Measurements from ENCODE around the gene RPS6KA4. TPM values are rescaled to one million over a fixed set of nuclear protein-coding genes. Genes with fewer than 3 reads are reported as not detected.

Gene RPS6KA4
- total RNA-seq, 2 experiments from 2014 or later, result 13.4 to 16.7 TPM

- Histone ChIP-seq H3K36me3 (ENCODE audit: insufficient read depth, low read length) (peaks cover 41% of the 10 kb centered on the region), H3K4me1 (ENCODE audit: insufficient read depth, low read length, poor library complexity, severe bottlenecking) (peaks cover 36% of the 10 kb centered on the region), H3K9me3 (ENCODE audit: low read length) (no peaks in the 10 kb centered on the region), H3K9me2 (ENCODE audit: insufficient read depth, low read length) (no peaks in the 10 kb centered on the region), H3K79me2 (ENCODE audit: insufficient read depth, low read depth, low read length) (no peaks in the 10 kb centered on the region), H3K27ac (ENCODE audit: low read depth, low read length, poor library complexity, severe bottlenecking) (no peak overlapping the region), H3K4me3 (ENCODE audit: low read depth, low read length, poor library complexity, severe bottlenecking) (no peak overlapping the region), H3K4me2 (ENCODE audit: low read length) (no peak overlapping the region), H4K20me1 (ENCODE audit: insufficient read depth, low read length) (no peaks in the 10 kb centered on the region), H2AFZ (ENCODE audit: low read length) (no peak overlapping the region)
- no peak for DNase-seq (ENCODE audit: low spot score)
- intact Hi-C loops (cut with micrococcal nuclease; ENCODE audit: unreplicated experiment), result no loop called here
- POLR2A ChIA-PET, result no interaction called here
- no peak for TF ChIP-seq EZH2phosphoT487 (IDR thresholded peaks at IDR 0.05; ENCODE audit: borderline replicate concordance, low read depth, low read length)
- TF ChIP-seq, protein P1, sequence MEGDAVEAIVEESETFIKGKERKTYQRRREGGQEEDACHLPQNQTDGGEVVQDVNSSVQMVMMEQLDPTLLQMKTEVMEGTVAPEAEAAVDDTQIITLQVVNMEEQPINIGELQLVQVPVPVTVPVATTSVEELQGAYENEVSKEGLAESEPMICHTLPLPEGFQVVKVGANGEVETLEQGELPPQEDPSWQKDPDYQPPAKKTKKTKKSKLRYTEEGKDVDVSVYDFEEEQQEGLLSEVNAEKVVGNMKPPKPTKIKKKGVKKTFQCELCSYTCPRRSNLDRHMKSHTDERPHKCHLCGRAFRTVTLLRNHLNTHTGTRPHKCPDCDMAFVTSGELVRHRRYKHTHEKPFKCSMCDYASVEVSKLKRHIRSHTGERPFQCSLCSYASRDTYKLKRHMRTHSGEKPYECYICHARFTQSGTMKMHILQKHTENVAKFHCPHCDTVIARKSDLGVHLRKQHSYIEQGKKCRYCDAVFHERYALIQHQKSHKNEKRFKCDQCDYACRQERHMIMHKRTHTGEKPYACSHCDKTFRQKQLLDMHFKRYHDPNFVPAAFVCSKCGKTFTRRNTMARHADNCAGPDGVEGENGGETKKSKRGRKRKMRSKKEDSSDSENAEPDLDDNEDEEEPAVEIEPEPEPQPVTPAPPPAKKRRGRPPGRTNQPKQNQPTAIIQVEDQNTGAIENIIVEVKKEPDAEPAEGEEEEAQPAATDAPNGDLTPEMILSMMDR (conservative IDR thresholded peaks at IDR 0.05; ENCODE audit: low read length), result no peak
- CTCF ChIA-PET (ENCODE audit: unreplicated experiment), result no interaction called here
- no TSS peak for BruUV-seq (replicated peaks)
Measured at GRCh38 chr11:64362339-64362738, 3.4 kb downstream of the RPS6KA4 start.

DNA sequence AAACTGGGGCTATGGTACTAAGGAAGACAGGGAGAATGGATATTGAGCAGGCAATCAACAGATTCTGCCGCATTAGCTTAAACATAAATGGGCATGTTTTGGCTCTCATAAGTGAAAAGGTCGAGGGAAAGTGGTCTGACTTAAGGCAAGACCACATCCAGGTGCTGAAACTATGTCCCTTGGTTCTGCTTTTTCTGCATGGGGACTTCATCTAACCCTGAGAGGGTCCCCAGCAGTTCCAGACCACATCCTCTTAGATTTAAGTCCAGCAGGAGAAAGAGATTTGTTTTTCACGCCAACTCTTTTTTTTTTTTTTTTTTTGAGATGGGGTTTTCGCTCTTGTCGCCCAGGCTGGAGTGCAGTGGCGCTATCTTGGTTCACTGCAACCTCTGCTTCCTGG is 5.5 kb downstream of the RPS6KA4 start:
- no peak overlapping the region for H3K4me3 ChIP-seq (ENCODE audit: low read depth, low read length, poor library complexity, severe bottlenecking)
- POLR2A ChIA-PET, result interaction anchor here (0.7 kb wide), 1 partner anchor 327 kb away, joined by 6 read pairs; no protein-coding TSS in a partner anchor
- H3K9me3 ChIP-seq (ENCODE audit: low read length), result no peaks in the 10 kb centered on the region
- CTCF ChIA-PET (ENCODE audit: unreplicated experiment), result no interaction called here
- no peaks in the 10 kb centered on the region for H4K20me1 ChIP-seq (ENCODE audit: insufficient read depth, low read length)
- DNase-seq (ENCODE audit: low spot score), result peak; percentile 51
- no peaks in the 10 kb centered on the region for H3K79me2 ChIP-seq (ENCODE audit: insufficient read depth, low read depth, low read length)
- no peak overlapping the region for H2AFZ ChIP-seq (ENCODE audit: low read length)
- H3K9me2 ChIP-seq (ENCODE audit: insufficient read depth, low read length), result no peaks in the 10 kb centered on the region
- H3K4me2 ChIP-seq (ENCODE audit: low read length), result no peak overlapping the region
- peaks cover 18% of the 10 kb centered on the region for H3K4me1 ChIP-seq (ENCODE audit: insufficient read depth, low read length, poor library complexity, severe bottlenecking)
- peak overlapping the region; percentile 10 for H3K27ac ChIP-seq (ENCODE audit: low read depth, low read length, poor library complexity, severe bottlenecking)
- peaks cover 55% of the 10 kb centered on the region for H3K36me3 ChIP-seq (ENCODE audit: insufficient read depth, low read length)
- intact Hi-C loops (cut with micrococcal nuclease; ENCODE audit: unreplicated experiment), result no loop called here
- no TSS peak for BruUV-seq (replicated peaks)
- TF ChIP-seq, protein P1 (conservative IDR thresholded peaks at IDR 0.05; ENCODE audit: low read length), result no peak
- no peak for TF ChIP-seq EZH2phosphoT487 (IDR thresholded peaks at IDR 0.05; ENCODE audit: borderline replicate concordance, low read depth, low read length)

DNA sequence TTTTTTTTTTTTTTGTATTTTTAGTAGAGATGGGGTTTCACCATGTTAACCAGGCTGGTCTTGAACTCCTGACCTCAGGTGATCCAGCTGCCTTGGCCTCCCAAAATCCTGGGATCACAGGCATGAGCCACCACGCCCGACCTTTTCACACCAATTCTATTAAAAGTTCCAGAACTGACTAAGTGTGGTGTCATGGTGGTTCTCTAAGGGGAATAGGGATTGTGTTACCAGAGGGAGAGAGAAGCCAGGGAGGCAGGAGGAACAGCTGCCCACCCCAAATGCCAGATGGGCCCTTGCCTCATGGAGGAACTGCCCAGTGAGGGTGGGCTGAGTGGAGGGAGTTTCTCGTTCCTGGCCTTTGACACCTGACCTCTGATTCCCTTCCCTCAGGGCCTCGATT is 5.9 kb downstream of the RPS6KA4 start:
- Histone ChIP-seq H3K4me1 (ENCODE audit: insufficient read depth, low read length, poor library complexity, severe bottlenecking) (peaks cover 13% of the 10 kb centered on the region), H3K36me3 (ENCODE audit: insufficient read depth, low read length) (peaks cover 56% of the 10 kb centered on the region), H3K4me2 (ENCODE audit: low read length) (no peak overlapping the region), H3K9me2 (ENCODE audit: insufficient read depth, low read length) (no peaks in the 10 kb centered on the region), H3K79me2 (ENCODE audit: insufficient read depth, low read depth, low read length) (no peaks in the 10 kb centered on the region), H3K27ac (ENCODE audit: low read depth, low read length, poor library complexity, severe bottlenecking) (no peak overlapping the region), H3K9me3 (ENCODE audit: low read length) (no peaks in the 10 kb centered on the region), H2AFZ (ENCODE audit: low read length) (no peak overlapping the region), H3K4me3 (ENCODE audit: low read depth, low read length, poor library complexity, severe bottlenecking) (no peak overlapping the region), H4K20me1 (ENCODE audit: insufficient read depth, low read length) (no peaks in the 10 kb centered on the region)
- no peak for DNase-seq (ENCODE audit: low spot score)
- CTCF ChIA-PET (ENCODE audit: unreplicated experiment), result no interaction called here
- POLR2A ChIA-PET, result no interaction called here
- BruUV-seq (replicated peaks), result no TSS peak
- TF ChIP-seq, protein P1 (conservative IDR thresholded peaks at IDR 0.05; ENCODE audit: low read length), result no peak
- TF ChIP-seq EZH2phosphoT487 (IDR thresholded peaks at IDR 0.05; ENCODE audit: borderline replicate concordance, low read depth, low read length), result no peak
- intact Hi-C loops (cut with micrococcal nuclease; ENCODE audit: unreplicated experiment), result no loop called here

Measured in OCI-LY7 (cell line).